Thyroid gland (tissue), 4 donors: ENCODE results near the gene PRKD2.
A peak's percentile ranks its signal among the peaks of the same experiment; 100 is the strongest.

Experiments used
- CTCF ChIP-seq, 6 experiments: fragments of 200-600 bp in 3 of 6; fragments of 450-650 bp in 3 of 6; sonication (generic) in 3 of 6; IDR thresholded peaks; one replicate each; pipeline ENCODE4 v1.5.1; 2016 to 2019; ENCODE audit warnings: antibody characterized with exemption in 6 of 6, mild to moderate bottlenecking in 2 of 6, inconsistent platforms in 1 of 6, moderate library complexity in 1 of 6
- POLR2A ChIP-seq, 2 donors: fragments of 450-650 bp; IDR thresholded peaks; one replicate each; pipeline ENCODE4 v1.6.1; 2017; ENCODE audit warnings: antibody characterized with exemption in 2 of 2, mild to moderate bottlenecking in 2 of 2, moderate library complexity in 1 of 2

GRCh38 chr19:46717034-46717715 lies at the start of gene PRKD2:
- TF ChIP-seq CTCF (IDR thresholded peaks at IDR 0.05) (no peak), POLR2A (IDR thresholded peaks at IDR 0.05) (peak in 1 of 2 donors; percentile 48)
